Endometrium (tissue), 2 donors: ENCODE measurements around the gene DDHD1.

Experiments
- FAIRE-seq: peaks from 2 replicates; lab custom pipeline; 2012; peaks lifted over from hg19 to GRCh38; lab: Jason Lieb, UNC
- donor health status: control.
- donor health status: control.

The DDHD1 gene

DNA sequence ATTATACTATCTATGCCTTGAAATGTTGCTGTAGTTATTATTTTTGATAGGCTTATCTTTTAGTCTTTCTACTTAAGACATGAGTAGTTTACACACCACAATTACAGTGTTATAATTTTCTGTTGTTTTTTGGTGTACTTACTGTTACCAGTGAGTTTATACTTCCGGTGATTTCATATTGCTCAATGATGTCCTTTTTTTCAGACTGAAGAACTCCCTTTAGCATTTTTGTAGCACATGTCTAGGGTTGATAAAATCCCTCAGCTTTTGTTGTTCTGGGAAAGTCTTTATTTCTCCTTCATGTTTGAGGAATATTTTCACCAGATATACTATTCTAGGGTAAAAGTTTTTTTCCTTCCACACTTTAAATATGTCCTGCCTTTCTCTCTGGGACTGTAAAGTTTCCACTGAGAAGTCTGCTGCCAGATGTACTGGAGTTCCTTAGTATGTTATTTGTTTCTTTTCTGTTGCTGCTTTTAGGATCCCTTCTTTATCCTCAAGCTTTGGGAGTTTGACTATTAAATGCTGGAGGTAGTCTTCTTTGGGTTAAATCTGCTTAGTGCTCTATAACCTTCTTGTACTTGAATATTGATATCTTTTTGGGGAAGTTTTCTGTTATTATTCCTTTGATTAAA, 160.8 kb downstream of the DDHD1 start:
- FAIRE-seq, result no peak

GRCh38 chr14:52988139-52988538, 165.0 kb downstream of the DDHD1 start:
- FAIRE-seq, result no peak

DNA sequence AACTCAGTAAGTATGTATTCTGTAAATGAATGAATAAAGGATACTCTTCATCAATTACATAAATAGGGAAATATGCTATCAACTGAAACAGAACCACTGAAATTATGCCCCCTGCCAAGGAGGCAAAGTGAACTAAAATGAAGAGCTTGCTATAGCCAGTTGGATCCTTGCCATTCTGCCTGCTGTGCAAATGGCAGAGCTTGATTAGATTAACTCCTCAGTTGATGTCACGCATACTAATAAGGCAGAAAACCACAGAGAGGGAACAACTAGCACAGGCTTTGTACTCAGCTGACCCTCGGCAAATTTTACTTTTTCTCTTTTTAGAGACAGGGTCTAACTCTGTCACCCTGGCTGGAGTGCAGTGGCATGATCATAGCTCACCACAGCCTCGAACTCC, 165.6 kb downstream of the DDHD1 start:
- no peak for FAIRE-seq

GRCh38 chr14:52987042-52987441, 166.1 kb downstream of the DDHD1 start:
- no peak for FAIRE-seq
